PC-9 (cell line): ENCODE measurements around the gene CCPG1.

Experiments
- EZH2 ChIP-seq: fragments of 200-600 bp; sonication (generic); IDR thresholded peaks from 2 replicates; pipeline ENCODE4 v1.8.0; 2017; ENCODE audit warnings: antibody characterized with exemption, low read depth
- TF ChIP-seq, protein P1 (sequence below): fragments of 200-600 bp; sonication (generic); conservative IDR thresholded peaks from 2 replicates; pipeline ENCODE4 v1.6.1; 2017; ENCODE audit warnings: mixed run types, antibody characterized with exemption, mild to moderate bottlenecking, moderate library complexity

DNA sequence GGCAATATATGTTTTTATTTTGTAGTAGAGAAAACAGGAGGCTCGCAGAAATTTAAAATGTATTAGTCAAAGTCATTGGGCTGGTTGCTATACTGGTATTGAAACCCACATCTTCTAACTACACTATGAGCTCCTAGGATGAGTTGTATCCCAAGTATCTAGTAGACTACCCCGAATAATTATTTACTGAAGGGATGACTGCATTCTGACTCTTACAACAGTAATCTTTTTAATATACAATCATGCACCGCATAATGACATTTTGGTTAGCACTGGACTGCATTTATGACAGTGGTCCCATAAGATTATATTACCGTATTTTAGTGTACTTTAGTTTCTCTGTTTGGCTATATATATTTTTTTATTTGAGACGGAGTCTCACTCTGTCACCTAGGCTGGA lies 73.8 kb downstream of the CCPG1 start:
- TF ChIP-seq, protein P1, sequence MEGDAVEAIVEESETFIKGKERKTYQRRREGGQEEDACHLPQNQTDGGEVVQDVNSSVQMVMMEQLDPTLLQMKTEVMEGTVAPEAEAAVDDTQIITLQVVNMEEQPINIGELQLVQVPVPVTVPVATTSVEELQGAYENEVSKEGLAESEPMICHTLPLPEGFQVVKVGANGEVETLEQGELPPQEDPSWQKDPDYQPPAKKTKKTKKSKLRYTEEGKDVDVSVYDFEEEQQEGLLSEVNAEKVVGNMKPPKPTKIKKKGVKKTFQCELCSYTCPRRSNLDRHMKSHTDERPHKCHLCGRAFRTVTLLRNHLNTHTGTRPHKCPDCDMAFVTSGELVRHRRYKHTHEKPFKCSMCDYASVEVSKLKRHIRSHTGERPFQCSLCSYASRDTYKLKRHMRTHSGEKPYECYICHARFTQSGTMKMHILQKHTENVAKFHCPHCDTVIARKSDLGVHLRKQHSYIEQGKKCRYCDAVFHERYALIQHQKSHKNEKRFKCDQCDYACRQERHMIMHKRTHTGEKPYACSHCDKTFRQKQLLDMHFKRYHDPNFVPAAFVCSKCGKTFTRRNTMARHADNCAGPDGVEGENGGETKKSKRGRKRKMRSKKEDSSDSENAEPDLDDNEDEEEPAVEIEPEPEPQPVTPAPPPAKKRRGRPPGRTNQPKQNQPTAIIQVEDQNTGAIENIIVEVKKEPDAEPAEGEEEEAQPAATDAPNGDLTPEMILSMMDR: no peak
- no peak for TF ChIP-seq EZH2
